HG03135 (cell line): ENCODE measurements around the gene HPN.
"Not testable (repeated sequence)": the region's sequence is repeated elsewhere in the genome, so short reads cannot be mapped to it uniquely, and the experiment has no call there.

Experiments used
- ATAC-seq: cut with Tn5 transposase; IDR thresholded peaks from one replicate; pipeline ENCODE4 v1.9.1; 2021; ENCODE audit warnings: mild to moderate bottlenecking, moderate library complexity; ENCODE audit not compliant: unreplicated experiment

The HPN gene

DNA sequence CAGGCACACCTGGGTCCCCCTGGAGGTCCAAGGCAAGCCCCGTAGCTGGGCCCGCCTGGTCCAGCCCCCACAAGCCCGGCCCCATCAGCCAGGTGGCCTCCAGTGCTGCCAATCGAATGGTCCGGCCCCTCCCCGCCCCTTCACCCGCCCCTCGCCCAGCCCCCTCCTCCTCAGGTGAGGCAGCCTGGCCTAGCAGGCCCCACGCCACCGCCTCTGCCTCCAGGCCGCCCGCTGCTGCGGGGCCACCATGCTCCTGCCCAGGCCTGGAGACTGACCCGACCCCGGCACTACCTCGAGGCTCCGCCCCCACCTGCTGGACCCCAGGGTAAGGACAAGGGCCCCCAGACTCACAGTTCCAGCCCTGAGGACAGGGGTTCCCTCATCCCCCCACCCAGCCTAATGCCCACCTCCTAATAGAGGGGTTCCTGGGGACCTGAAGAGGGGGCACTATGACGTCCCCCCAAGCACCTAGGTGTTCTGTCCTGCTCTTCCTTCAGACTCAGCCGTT, at the start of gene HPN:
HPN (plus strand) TSS at position 174 of the 508 bp plus-strand sequence. CDS start 786 bp downstream, outside the sequence.
- ATAC-seq: no peak

DNA sequence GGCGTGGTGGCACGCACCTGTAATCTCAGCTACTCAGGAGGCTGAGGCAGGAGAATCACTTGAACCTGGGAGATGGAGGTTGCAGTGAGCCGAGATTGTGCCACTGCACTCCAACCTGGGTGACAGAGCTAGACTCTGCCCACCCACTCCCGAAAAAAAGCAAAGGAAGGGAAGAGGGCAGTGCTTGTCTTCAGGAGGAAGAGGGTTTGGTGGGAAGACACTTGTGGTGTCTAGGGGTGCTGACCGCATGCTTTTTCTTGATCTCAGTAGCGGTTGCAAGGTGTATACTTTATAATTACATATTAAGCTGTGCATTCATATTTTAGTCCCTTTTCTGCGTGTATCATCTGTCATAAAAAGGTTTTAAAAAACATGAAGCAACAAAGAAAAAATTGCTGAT, 48.9 kb upstream of the HPN start:
- ATAC-seq: not testable (repeated sequence)

DNA sequence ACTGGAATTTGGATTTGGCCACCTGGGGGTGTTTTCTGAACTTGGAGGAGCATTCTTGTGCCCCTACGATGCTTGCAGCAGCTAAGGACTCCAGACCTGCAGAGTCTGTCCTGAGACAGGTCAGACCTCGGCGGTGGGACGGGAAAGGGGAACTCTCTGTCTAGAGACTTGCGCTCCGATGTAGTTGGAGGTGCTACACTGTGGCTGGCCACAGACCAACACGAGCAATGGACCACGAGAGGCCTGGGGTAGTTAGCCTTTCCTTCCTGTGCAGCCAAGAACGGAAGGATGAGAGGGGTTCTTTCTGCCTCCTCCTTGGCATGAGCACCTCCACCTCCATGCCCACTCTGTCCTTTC, 47.3 kb upstream of the HPN start:
- no peak for ATAC-seq

DNA sequence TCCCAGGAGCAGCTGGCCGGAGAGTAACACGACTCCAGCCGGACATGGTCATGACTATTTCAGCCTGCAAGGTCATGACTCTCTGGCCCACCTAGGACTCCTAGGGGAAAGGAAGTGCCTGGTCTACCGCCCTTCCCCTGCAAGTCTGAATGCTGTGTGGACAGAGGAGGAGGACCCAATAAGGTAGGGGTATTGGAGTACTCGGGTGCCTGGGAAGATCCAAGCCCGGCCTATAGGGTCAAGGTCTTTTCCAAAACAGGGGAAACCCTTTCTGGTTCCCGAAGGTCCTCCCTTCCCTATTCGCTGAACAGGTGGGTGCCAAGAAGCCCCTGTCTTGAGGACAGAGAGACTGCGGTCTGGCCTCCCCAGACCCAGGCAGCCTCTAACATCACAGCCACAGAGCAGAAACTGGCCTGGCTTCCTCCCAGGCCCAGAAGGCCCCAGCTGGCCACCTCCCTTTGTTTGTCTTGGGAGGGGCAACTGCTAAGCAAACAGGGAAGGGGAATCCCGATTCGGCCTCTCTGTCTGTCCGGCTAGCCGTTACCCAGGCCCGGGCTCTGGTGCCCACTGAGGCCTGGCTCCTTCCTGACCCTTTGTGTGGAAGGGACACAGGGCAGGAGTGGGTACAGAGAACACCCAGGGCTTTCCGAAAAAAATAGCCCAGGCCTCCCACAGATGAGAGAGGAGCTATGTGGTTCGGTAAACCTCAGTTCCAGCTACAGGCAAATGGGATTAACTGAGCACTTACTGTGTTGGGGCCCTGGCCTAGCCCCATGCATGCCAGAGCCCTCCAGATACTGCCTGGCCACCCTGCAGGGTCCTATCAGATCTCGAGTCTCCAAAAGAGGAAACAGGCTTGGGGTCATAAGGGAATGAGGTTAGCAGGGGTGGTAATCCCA, 46.6 kb upstream of the HPN start:
- ATAC-seq: no peak

DNA sequence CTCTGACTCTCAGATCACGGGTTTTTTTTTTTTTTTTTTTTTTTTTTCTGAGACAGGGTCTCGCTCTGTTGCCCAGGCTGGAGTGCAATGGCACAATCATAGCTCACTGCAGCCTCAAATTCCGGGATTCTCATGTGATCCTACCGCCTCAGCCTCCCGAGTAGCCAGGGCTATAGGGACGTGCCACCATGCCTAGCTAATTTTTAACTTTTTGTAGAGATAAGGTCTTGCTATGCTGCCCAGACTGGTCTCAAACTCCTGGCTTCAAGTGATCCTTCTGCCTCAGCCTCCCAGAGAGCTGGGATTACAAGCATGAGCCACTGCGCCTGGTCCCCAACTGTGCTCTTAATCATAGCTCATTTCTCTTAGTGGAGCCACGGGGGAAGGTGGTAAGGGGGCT, 46.0 kb upstream of the HPN start:
- ATAC-seq: no peak

DNA sequence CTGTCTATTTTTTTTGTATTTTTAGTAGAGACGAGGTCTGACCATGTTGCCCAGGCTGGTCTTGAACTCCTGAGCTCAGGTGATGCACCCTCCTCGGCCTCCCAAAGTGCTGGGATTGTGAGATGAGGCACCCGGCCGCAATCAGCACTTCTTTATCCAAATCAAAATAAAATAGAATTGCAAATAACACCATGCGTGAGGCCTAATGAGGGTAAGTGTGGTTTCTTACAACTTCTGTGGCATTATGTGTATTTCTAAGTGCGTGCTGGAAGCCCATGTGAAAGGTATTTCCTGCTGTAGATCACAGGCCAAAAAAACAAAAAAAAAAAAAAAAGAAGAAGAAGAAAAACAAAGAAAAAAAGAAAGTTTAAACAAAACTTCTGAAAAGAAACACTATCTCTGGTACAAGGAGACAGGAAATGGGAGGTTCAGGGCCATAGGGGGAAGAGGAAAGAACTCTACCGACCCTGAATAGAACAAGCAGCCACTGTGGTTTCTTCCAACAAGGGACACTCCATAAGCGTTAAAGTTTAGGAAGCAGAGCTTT, 44.4 kb upstream of the HPN start:
- ATAC-seq: no peak

DNA sequence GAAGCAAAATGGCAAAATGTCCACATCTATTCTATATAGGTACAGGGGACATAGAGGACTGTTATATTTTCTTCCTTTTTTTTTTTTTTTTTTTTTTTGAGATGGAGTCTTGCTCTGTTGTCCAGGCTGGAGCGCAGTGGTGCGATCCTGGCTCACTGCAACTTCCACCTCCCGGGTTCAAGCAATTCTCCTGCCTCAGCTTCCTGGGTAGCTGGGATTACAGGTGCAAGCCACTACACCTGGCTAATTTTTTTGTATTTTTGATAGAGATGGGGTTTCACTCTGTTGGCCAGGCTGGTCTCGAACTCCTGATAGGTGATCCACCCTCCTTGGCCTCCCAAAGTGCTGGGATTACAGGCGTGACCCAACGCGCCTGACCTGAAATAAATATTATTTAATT, 43.3 kb upstream of the HPN start:
- ATAC-seq: not testable (repeated sequence)

DNA sequence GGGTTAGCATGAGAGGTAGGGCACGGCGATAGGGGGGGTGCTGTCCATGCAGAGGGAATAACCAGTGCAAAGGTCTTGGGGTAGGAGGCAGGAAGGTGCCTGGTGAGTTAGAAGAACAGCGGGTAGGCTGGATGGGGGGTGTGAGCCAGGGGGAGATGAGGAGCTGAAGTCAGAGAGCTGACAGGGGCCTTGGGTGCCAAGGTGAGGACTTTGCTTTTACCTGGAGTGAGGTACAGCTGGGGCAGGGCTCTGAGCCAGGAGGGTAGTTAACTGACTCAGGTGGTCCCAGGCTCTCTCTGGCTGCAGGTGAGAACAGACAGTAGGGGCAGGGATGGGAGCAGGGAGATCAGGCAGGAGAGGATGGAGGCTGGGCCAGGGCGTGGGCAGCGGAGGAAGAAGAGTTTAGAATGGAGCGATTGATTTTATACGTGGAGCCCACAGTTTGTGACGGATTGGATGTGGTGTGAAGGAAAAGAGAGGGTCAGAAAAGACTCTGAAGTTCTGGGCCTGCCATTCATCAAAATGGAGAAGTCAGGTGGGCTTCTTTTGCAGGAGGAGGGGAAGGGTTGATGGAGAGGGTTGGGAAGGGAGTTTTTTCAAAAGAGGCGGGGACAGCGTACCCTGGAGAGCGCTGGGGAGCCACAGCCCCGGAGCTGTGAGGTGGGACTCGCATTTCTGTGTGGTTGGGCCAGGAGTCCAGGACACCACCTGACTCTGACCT, 42.6 kb upstream of the HPN start:
- ATAC-seq: no peak

DNA sequence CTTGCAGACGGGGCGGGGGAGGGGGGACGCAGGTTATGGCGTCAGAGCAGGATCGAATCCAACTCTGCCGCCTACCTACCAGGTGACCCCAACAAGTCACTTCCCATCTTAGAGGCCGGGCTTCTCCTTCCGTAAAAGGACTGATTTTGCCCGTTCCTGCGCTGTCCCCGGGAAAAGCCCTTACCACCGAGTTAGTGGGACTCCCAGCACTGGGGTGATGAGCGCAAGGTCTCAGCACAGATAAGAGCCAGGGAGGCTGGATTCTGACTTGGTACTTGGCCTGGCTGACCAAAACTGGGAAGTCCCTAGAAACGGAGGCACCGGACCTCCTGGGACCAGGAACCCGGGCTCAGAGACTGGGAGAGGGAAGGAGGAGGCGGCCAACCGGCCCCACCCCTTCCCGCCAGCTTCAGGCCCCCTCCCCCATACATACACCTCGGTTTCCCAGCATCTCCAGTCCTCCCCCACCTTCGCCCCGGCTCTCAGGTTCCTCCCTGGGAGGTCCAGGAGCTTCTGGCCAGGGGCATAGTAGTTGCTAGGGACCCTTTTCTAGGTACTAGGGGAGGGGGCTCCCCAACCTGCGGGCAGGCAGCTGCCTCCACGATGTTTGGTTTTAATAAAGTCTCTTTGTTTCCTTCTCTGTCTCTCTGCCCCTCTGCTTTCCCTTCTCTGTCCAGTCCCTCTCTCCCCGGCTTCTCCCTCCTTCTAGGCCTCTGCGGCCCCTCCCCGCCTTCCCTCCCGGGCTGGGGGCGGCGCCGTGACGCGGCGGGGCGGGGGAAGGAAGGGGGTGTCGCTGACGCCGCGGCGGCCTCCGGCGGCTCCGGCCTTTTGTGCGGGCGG, 41.8 kb upstream of the HPN start, which contains the start of gene GRAMD1A:
GRAMD1A (plus strand) TSS at position 826 of the 840 bp plus-strand sequence. CDS start 156 bp downstream, outside the sequence.
- ATAC-seq: peak; percentile 54

DNA sequence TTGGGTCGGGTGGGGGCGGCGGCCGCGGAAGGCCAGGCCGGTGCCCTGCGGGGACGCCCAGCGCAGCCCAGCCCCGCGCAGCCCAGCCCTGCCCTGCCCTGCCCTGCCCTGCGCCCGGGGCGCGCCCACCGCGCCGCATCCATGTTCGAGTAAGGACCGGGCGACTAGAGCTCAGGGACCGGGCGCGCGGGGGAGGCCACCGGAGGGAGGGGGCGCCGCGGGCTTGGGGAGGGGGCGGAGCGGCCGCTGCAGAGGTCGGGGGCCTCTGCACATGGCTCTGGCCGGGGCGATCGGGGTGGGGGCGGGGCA, 41.2 kb upstream of the HPN start:
- no peak for ATAC-seq

DNA sequence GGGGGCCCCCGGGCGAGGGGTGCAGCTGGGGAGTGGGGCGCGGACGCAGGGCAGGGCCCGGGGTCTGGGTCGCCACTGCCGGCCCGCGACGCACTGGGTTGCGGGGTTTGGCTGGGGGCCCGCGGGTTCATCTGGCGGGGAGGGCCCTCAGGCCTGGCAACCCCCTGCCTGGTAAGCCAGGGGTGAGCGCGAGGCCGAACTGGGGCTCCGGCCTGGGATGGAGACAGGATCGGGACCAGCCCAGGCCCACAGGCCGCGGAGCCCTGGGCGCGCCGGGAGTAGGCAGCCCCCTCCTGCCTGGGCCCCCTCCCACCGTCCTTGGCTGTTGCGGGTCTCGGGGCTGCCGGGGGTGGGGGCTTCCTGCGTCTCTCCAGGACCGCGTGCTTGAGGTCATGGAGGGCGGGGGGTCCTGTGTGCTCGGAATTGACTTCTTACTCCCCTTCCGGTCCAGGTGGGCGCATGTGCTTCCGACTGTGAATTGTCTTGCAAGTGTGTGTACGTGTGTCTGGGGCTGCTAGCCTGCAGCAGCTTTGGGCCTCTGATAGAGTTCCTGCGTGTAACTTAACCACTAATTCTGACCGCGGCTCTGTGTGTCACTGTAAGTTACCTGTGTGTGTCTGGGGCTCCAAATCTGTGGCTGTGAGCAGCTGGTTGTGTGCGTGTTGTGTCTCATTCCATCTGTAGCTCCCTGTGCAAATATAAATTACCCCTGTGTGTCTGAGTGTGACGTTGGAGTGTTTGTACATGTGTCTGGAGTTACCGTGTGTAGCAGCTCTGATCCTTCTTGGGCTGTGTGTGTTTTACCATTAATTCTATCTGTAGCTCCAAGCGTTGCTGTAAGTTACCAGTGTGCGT, 40.6 kb upstream of the HPN start:
- ATAC-seq: no peak

DNA sequence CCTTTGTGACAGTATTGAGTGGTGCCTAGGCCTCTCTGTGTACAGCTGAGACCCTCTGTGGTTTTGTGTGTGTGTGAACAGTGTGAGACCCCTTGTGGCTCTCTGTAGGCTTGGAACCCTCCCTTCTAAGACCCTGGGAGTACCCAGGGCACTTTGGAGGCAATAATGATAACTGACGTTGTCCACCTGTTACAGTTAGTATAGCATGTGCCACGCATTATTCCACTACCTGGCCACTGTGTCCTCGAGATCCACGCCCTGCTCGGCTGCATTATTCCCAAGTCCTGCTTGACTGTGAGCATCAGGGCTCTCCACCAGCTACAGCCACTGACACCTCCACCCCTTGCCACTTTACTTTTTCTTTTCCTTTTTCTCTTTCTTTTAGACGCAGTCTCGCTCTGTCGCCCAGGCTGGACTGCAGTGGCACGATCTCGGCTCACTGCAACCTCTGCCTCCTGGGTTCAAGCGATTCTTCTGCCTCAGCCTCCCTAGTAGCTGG, 39.4 kb upstream of the HPN start:
- ATAC-seq: no peak

DNA sequence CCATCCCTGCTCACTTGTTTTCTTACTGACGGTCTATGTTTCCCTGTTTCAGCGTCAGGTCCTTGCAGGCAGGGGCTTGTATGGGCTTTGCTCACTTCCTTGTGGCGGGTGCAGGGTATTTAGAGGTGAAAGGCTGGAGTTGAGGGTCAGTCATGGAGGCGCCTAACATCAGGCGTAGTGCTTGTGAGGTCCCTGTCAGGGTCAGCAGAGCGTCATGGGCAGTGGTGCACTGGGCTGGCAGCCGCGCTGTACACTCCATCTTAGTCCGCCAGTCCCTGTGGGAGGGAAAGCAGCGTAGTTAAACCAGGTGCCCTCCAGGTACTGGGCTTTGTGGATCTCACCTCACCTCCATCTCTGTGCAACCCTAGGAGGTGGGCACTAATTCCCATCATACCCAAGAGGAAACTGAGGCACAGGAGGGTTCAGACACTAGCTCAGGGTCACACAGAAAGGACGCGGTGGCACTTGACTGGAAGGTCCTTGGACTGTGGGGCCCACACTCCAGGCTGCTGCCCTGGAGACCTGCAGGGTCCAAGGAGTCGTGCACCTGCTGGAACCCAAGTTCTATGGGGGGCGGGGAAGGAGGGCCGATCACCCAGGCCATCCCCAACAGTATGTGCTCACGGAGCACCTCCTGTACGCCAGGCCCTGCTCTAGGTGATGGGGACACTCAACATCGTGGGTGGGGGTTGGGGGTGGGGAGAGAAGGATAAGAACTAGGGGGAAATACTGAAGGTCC, 36.8 kb upstream of the HPN start:
- ATAC-seq: no peak

DNA sequence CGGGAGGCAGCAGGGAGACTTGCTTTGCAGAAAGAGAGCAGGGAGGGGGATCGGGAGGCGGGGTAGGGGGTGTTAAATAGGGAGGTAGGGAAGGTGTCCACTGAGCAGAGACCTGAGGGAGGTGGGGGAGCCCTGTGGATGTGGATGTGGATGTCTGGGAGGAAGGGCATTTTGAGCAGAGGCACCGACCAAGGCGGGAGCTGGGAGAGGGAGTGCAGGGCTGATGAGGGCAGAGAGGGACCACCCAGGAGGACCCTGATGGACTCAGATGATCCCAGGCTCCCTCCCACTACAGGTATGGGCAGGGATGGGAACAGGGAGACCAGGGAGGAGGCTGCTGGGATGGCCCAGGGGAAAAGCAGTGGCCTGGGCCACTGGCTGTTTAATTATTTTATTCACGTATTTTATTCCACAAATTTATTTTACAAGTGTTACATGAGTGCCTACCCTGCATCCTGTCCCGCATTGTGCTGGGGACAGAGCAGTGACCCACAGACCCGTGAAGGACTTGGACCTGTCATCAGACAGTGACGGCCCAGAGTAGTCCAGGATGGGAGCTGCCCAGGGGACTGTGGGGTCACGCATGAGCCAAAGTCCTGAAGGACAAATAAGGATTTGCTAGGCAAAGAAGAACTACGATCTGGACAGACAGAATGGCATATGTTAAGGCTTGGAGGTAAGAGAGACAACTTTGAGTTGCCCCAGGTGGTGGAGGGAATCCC, 36.1 kb upstream of the HPN start:
- no peak for ATAC-seq

DNA sequence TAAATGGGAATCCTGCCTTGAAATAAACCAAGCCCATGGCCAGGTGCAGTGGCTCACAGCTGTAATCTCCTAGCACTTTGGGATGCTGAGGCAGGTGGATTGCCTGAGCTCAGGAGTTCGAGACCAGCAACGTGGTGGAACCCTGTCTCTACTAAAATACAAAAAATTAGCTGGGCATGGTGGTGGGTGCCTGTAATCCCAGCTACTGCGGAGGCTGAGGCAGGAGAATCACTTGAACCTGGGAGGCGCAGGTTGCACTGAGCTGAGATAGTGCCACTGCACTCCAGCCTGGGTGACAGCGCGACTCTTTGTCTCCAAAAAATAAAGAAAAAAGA, 35.5 kb upstream of the HPN start:
- not testable (repeated sequence) for ATAC-seq

DNA sequence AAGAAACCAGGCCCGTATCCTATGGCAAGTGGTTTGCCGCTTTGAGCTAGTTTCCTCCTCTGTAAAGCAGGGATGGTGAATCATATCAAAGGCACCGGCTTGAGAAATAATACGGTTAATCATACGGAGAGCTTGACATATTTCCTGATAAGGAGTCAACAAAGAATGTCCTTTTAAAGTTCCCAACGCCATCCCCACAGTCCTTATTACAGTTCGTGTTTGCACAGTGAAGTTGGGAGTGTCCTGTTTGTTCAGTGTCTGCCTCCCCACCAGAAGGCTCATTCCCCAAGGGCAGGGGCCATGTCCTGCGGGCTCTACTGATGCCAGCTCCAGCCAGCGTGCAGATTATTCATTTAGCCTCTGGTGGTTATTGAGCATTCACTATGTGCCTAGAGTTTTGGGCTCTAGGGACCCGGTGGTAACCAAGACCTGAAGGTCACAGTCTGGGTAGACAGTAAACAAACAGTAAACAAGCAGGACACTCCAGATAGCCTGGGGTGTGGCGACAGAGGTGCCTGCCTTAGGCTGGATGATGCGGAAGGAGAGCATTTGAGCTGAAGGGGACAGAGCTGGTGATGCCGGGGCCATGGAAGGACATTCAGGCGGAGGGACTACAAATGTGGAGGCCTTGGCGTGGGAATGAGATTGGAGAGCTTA, 35.1 kb upstream of the HPN start:
- ATAC-seq: no peak

DNA sequence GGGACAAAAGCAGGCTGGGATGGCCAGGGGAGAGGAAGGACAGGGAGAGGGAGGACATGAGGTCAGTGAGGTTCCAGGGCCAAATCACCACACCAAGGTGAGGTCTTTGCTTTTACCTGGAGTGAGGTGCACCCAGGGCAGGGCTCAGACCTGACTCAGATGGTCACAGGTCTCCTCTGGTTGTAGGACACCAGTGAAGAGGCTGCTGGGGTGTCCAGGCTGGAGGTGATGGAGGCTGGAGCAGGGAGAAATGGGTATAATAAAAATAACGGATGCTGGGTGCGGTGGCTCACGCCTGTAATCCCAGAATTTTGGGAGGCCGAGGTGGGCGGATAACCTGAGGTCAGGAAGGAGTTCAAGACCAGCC, 34.5 kb upstream of the HPN start:
- ATAC-seq: no peak

DNA sequence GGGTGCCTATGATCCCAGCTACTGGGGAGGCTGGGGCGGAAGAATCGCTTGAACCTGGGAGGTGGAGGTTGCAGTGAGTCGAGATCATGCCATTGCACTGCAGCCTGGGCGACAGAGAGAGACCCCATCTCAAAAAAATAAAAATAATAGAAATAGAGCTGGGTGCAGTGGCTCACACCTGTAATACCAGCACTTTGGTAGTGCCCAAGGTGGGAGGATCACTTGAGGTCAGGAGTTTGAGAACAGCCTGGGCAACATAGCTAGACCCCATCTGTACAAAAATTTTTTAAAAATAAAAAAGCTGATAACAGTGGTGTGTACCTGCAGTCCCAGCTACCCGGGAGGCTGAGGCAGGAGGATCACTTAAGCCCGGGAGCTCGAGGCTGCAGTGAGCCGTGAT, 34.1 kb upstream of the HPN start:
- not testable (repeated sequence) for ATAC-seq
